NB4 (cell line): Measurements from ENCODE around the gene KLHL30.

ENCODE experiments used
- DNase-seq: peaks from one replicate; pipeline ENCODE4 v3.0.0; 2010; ENCODE audit warnings: low read depth
- H3K4me3 ChIP-seq: one replicate; pipeline ENCODE4 v1.5.1; 2011; ENCODE audit warnings: mild to moderate bottlenecking, low read depth, low read length, moderate library complexity
- MYC ChIP-seq: IDR thresholded peaks from 2 replicates; pipeline ENCODE4 v1.6.1; 2011; ENCODE audit warnings: low read depth, low read length
- POLR2A ChIP-seq: IDR thresholded peaks from 2 replicates; pipeline ENCODE4 v1.6.1; 2011; ENCODE audit warnings: mild to moderate bottlenecking; ENCODE audit not compliant: insufficient read length; ENCODE audit errors: extremely low read depth
- TF ChIP-seq, protein P1 (sequence below): IDR thresholded peaks from one replicate; pipeline ENCODE4 v1.5.1; 2012; ENCODE audit warnings: low read depth, low read length
- TF ChIP-seq, protein P2 (sequence below): IDR thresholded peaks from 2 replicates; pipeline ENCODE4 v1.6.1; 2011; ENCODE audit warnings: low read depth, low read length

KLHL30 gene

DNA sequence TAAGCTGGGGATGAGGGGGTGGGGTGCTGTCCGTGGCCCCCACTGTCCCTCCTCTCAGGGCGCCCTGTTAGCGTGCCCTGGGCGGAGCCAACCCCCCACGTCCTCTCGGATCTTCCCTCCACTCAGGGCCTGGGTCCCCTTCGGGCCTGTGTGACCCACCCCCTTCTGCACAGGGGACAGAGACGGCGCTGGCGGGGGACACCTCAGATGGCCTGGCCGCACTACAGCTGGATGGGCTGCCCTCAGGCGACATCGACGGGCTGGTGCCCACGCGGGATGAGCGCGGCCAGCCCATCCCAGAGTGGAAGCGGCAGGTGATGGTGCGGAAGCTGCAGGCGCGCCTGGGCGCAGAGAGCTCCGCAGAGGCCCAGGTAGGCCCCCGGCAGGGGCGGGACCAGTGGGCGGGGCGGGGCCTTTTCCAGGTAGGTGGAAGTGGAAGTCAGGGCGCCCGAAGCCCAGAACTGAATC is 9.9 kb upstream of the KLHL30 start:
- no peak overlapping the region for H3K4me3 ChIP-seq
- TF ChIP-seq, protein P1, sequence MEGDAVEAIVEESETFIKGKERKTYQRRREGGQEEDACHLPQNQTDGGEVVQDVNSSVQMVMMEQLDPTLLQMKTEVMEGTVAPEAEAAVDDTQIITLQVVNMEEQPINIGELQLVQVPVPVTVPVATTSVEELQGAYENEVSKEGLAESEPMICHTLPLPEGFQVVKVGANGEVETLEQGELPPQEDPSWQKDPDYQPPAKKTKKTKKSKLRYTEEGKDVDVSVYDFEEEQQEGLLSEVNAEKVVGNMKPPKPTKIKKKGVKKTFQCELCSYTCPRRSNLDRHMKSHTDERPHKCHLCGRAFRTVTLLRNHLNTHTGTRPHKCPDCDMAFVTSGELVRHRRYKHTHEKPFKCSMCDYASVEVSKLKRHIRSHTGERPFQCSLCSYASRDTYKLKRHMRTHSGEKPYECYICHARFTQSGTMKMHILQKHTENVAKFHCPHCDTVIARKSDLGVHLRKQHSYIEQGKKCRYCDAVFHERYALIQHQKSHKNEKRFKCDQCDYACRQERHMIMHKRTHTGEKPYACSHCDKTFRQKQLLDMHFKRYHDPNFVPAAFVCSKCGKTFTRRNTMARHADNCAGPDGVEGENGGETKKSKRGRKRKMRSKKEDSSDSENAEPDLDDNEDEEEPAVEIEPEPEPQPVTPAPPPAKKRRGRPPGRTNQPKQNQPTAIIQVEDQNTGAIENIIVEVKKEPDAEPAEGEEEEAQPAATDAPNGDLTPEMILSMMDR, result no peak
- TF ChIP-seq POLR2A (no peak), MYC (no peak)
- TF ChIP-seq, protein P2, sequence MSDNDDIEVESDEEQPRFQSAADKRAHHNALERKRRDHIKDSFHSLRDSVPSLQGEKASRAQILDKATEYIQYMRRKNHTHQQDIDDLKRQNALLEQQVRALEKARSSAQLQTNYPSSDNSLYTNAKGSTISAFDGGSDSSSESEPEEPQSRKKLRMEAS, result no peak
- no peak for DNase-seq

DNA sequence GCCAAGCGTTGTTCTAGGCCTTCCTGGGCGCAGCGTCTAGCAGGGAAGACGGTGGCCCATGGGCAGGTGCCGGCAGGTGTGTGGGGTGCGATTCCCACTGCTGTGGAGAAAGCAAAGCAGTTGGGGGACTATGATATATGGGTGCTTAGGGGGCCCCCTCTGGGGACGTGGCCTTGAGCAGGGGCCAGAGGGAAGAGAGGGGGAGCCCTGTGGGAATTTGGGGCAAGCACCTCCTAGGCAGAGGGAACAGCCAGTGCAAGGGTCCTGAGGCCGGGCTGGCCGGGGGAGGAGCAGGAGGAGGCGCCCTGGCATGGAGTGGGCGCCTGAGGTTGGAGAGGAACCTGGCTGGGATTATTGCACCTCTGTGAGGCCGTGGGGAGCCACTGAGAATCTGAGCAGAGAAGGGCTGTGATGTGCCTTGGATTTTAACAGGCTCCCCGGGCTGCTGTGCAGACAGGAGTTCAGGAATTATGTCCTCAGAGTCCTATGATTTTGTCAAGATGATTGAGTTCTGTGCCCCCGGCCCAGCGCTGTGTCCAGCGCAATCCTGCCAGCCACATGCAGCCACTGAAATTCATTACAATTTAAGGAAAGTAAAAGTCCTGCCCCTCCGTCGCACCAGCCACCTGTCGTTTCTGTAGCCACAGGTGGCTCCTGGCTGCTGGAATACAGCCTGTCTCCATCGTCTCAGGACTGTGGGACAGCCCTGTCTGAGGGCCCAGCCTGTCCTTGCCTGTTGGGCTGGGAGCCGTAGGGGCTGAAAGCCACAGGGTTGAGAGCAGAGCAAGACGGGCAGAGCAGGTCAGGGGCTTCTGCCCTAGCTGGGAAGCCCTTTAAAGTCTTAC is 9.1 kb upstream of the KLHL30 start:
- DNase-seq, result no peak
- no peak for TF ChIP-seq POLR2A
- TF ChIP-seq MYC, result no peak
- TF ChIP-seq, protein P1, result no peak
- TF ChIP-seq, protein P2, result no peak
- H3K4me3 ChIP-seq, result no peak overlapping the region

DNA sequence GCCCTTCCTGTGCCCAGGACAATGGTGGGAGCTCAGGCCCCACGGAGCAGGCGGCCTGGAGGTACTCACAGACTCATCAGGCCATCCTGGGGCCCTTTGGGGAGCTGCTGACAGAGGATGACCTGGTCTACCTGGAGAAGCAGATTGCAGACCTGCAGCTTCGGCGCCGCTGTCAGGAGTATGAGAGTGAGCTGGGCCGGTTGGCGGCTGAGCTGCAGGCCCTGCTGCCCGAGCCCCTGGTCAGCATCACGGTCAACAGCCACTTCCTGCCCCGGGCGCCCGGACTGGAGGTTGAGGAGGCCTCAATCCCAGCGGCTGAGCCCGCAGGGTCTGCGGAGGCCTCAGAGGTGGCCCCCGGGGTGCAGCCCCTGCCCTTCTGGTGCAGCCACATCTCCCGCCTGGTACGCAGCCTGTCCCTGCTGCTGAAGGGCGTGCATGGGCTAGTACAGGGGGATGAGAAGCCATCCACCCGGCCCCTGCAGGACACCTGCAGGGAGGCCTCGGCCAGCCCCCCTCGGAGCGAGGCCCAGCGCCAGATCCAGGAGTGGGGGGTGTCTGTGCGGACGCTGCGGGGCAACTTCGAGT is 8.3 kb upstream of the KLHL30 start:
- no peak overlapping the region for H3K4me3 ChIP-seq
- no peak for TF ChIP-seq POLR2A
- TF ChIP-seq, protein P2, result no peak
- TF ChIP-seq, protein P1, result no peak
- no peak for TF ChIP-seq MYC
- DNase-seq, result no peak

DNA sequence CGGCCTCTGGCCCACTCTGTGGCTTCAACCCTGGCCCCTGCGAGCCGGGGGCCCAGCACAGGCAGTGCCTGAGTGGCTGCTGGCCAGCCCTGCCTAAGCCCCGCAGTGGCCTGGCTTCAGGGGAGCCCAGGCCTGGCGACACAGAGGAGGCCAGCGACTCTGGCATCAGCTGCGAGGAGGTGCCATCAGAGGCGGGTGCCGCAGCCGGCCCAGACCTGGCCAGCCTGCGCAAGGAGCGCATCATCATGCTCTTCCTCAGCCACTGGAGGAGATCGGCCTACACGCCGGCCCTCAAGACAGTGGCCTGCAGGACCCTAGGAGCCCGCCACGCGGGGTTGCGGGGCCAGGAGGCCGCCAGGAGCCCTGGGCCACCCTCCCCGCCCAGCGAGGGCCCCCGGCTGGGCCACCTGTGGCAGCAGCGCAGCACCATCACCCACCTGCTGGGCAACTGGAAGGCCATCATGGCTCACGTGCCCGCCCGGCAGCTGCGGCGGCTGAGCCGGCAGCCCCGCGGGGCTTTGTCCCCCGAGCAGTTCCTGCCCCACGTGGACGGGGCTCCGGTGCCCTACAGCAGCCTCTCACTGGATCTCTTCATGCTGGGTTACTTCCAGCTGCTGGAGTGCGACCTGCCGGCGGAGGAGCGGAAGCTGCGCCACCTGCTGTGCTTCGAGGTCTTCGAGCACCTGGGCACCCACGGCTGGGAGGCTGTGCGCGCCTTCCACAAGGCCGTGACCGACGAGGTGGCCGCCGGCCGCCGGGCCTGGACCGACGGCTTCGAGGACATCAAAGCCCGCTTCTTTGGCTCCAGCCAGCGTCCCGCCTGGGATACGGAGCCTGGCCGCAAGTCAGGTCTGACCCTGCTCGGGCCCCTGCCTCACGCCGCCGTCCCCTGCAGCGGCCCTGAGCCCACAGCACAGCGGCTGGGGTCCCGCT is 7.5 kb upstream of the KLHL30 start:
- TF ChIP-seq POLR2A (no peak), MYC (no peak)
- TF ChIP-seq, protein P2, result no peak
- TF ChIP-seq, protein P1, result no peak
- DNase-seq, result no peak
- H3K4me3 ChIP-seq, result no peak overlapping the region

DNA sequence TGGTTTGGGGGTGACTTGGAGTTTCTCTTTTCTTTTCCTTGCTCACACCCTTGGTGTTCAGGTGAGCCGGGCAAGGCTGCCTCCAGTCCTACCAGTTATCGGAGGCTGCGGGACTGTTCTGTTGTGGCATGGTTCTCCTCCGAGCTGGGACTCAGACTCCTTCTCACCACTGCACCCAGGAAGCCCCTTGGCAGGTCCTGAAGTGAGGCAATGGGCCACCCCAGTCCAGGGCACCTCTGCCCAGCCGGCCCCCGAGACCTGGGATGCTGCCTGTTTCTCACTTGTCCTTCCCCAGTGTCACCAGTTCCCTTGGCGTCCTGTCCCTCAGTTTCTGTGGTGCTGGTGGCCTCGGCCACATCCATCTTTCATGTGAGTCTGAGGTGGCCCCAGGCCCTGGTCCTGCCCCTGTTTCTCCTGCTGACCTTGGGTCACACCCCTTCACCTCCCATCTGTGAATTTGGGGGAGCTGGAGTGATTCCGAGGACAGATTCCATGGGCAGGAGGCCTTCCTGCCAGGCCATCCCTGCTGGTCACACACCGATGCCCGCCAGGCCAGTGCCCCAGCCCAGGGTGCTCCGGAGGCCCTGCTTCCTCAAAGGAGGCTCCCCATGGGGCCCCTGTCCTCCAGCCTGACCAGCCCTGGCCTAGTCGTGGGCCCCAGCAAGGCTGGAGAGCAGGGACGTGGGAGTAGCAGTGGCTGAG is 6.6 kb upstream of the KLHL30 start:
- TF ChIP-seq POLR2A (no peak), MYC (no peak)
- TF ChIP-seq, protein P2, result no peak
- TF ChIP-seq, protein P1, result no peak
- H3K4me3 ChIP-seq, result no peak overlapping the region
- no peak for DNase-seq
